ENCODE data around the gene GDF7.
"Not testable (repeated sequence)": the region's sequence is repeated elsewhere in the genome, so short reads cannot be mapped to it uniquely, and the experiment has no call there.

The GDF7 gene

GRCh38 chr2:20702563-20702962, 35.6 kb downstream of the GDF7 start:
- TF ChIP-seq CTCF (IDR thresholded peaks at IDR 0.05; ENCODE audit: low read length, missing control alignments) = no peak
- no peak overlapping the region for H3K4me3 ChIP-seq (replicated peaks; ENCODE audit: low read depth, low read length)
- peak; percentile 25 for DNase-seq (ENCODE audit: low read depth)

- DNase-seq (ENCODE audit: low read depth) = no peak
- no peak overlapping the region for H3K4me3 ChIP-seq (replicated peaks; ENCODE audit: low read depth, low read length)
- no peak for TF ChIP-seq CTCF (IDR thresholded peaks at IDR 0.05; ENCODE audit: low read length, missing control alignments)
Measured at GRCh38 chr2:20704886-20705285, 37.9 kb downstream of the GDF7 start.

- no peak for TF ChIP-seq CTCF (IDR thresholded peaks at IDR 0.05; ENCODE audit: low read length, missing control alignments)
- no peak for DNase-seq (ENCODE audit: low read depth)
- H3K4me3 ChIP-seq (replicated peaks; ENCODE audit: low read depth, low read length) = no peak overlapping the region
Measured at GRCh38 chr2:20706217-20706616, 39.3 kb downstream of the GDF7 start.

GRCh38 chr2:20706786-20707185, 39.8 kb downstream of the GDF7 start:
- DNase-seq (ENCODE audit: low read depth) = no peak
- H3K4me3 ChIP-seq (replicated peaks; ENCODE audit: low read depth, low read length) = no peak overlapping the region
- no peak for TF ChIP-seq CTCF (IDR thresholded peaks at IDR 0.05; ENCODE audit: low read length, missing control alignments)

GRCh38 chr2:20707601-20708000, 40.7 kb downstream of the GDF7 start:
- TF ChIP-seq CTCF (IDR thresholded peaks at IDR 0.05; ENCODE audit: low read length, missing control alignments) = no peak
- no peak for DNase-seq (ENCODE audit: low read depth)

GRCh38 chr2:20711641-20712040, 44.7 kb downstream of the GDF7 start:
- DNase-seq (ENCODE audit: low read depth); H3K4me3 ChIP-seq (replicated peaks; ENCODE audit: low read depth, low read length): not testable (repeated sequence)

More at GRCh38 chr2:20707601-20708000, 40.7 kb downstream of the GDF7 start:
- no peak overlapping the region for H3K4me3 ChIP-seq (replicated peaks; ENCODE audit: low read depth, low read length)

- not testable (repeated sequence) for DNase-seq (ENCODE audit: low read depth); H3K4me3 ChIP-seq (replicated peaks; ENCODE audit: low read depth, low read length)
Measured at GRCh38 chr2:20713585-20713984, 46.6 kb downstream of the GDF7 start.

GRCh38 chr2:20714412-20714811, 47.5 kb downstream of the GDF7 start:
- H3K4me3 ChIP-seq (replicated peaks; ENCODE audit: low read depth, low read length); DNase-seq (ENCODE audit: low read depth): not testable (repeated sequence)

- not testable (repeated sequence) for DNase-seq (ENCODE audit: low read depth); H3K4me3 ChIP-seq (replicated peaks; ENCODE audit: low read depth, low read length)
Measured at GRCh38 chr2:20716164-20716563, 49.2 kb downstream of the GDF7 start.
